ENCODE measurements around the gene RAB11FIP3.

The RAB11FIP3 gene

GRCh38 chr16:530111-530817, 104.8 kb downstream of the RAB11FIP3 start:
- no peak for DNase-seq (ENCODE audit: low read depth, low spot score)

GRCh38 chr16:531494-532125, 106.2 kb downstream of the RAB11FIP3 start:
- DNase-seq (ENCODE audit: low read depth, low spot score) = no peak

GRCh38 chr16:533391-534123, 108.1 kb downstream of the RAB11FIP3 start:
- DNase-seq (ENCODE audit: low read depth, low spot score) = no peak

GRCh38 chr16:534135-534534, 108.7 kb downstream of the RAB11FIP3 start:
- no peak for DNase-seq (ENCODE audit: low read depth, low spot score)

- no peak for DNase-seq (ENCODE audit: low read depth, low spot score)
Measured at GRCh38 chr16:534856-535445, 109.5 kb downstream of the RAB11FIP3 start.

GRCh38 chr16:535446-536405, 110.3 kb downstream of the RAB11FIP3 start:
- DNase-seq (ENCODE audit: low read depth, low spot score) = peak; percentile 88

- no peak for DNase-seq (ENCODE audit: low read depth, low spot score)
Measured at GRCh38 chr16:536746-537145, 111.3 kb downstream of the RAB11FIP3 start.

- DNase-seq (ENCODE audit: low read depth, low spot score) = no peak
Measured at GRCh38 chr16:537415-538335, 112.2 kb downstream of the RAB11FIP3 start.

GRCh38 chr16:539901-540530, 114.6 kb downstream of the RAB11FIP3 start:
- DNase-seq (ENCODE audit: low read depth, low spot score) = peak; percentile 62

GRCh38 chr16:540645-541340, 115.3 kb downstream of the RAB11FIP3 start:
- DNase-seq (ENCODE audit: low read depth, low spot score) = no peak

- DNase-seq (ENCODE audit: low read depth, low spot score) = no peak
Measured at GRCh38 chr16:543301-544164, 118.1 kb downstream of the RAB11FIP3 start.

- DNase-seq (ENCODE audit: low read depth, low spot score) = no peak
Measured at GRCh38 chr16:544517-544916, 119.1 kb downstream of the RAB11FIP3 start.

GRCh38 chr16:546909-547770, 121.7 kb downstream of the RAB11FIP3 start:
- DNase-seq (ENCODE audit: low read depth, low spot score) = peak; percentile 48

GRCh38 chr16:548586-548985, 123.1 kb downstream of the RAB11FIP3 start:
- no peak for DNase-seq (ENCODE audit: low read depth, low spot score)

- DNase-seq (ENCODE audit: low read depth, low spot score) = no peak
Measured at GRCh38 chr16:549544-550263, 124.3 kb downstream of the RAB11FIP3 start.

- DNase-seq (ENCODE audit: low read depth, low spot score) = no peak
Measured at GRCh38 chr16:551210-551609, 125.8 kb downstream of the RAB11FIP3 start.

Measured in astrocyte of the hippocampus (primary cell).